IMR-90 (cell line): ENCODE results near the gene PDGFA. TPM values are rescaled to one million over a fixed set of nuclear protein-coding genes. Genes with fewer than 3 reads are reported as not detected.

Experiments used
- ATAC-seq: fragments of 200-7000 bp; cut with Tn5 transposase; 2 replicates; pipeline ENCODE4 v1.9.1; 2020; ENCODE audit warnings: low read depth, mild to moderate bottlenecking, moderate library complexity
- BruUV-seq: library from RNA; stranded (reverse); fragments of 400-500 nt; replicated peaks from 2 replicates; lab custom pipeline; 2021; lab: Mats Ljungman, UMichigan
- CTCF ChIA-PET: fragments of 300-600 bp; formaldehyde crosslinking; extraction: SDS; loops from one replicate; lab custom pipeline; 2021; ENCODE audit warnings: antibody characterized with exemption; lab: Yijun Ruan, JAX
- POLR2A ChIA-PET: fragments of 300-600 bp; sonication (Branson Sonifier 250); formaldehyde crosslinking; loops from one replicate; lab custom pipeline; 2022; ENCODE audit warnings: antibody characterized with exemption; ENCODE audit not compliant: unreplicated experiment; lab: Charles Lee
- DNase-seq: peaks from one replicate; pipeline ENCODE4 v3.0.0; 2013
- H2AFZ ChIP-seq: replicated peaks from 2 replicates; pipeline ENCODE3; 2013; ENCODE audit warnings: low read length, mild to moderate bottlenecking; ENCODE audit not compliant: poor library complexity
- H2AK5ac ChIP-seq: 2 replicates; pipeline ENCODE4 v1.6.1; 2013; ENCODE audit warnings: low read depth, low read length, inconsistent platforms
- H2AK9ac ChIP-seq: replicated peaks from 2 replicates; pipeline ENCODE3; 2013; ENCODE audit warnings: mild to moderate bottlenecking, low read depth, low read length, moderate library complexity; ENCODE audit not compliant: poor library complexity
- H2BK120ac ChIP-seq: 2 replicates; pipeline ENCODE4 v1.6.1; 2013; ENCODE audit warnings: low read depth, low read length, inconsistent platforms
- H2BK15ac ChIP-seq: 3 replicates; pipeline ENCODE4 v1.6.1; 2013; ENCODE audit warnings: low read depth, low read length, inconsistent platforms
- H2BK20ac ChIP-seq: 2 replicates; pipeline ENCODE4 v1.6.1; 2013; ENCODE audit warnings: low read depth, mild to moderate bottlenecking, inconsistent platforms, low read length, moderate library complexity
- H2BK5ac ChIP-seq: 2 replicates; pipeline ENCODE4 v1.6.1; 2013; ENCODE audit warnings: mild to moderate bottlenecking, low read depth, low read length, inconsistent platforms; ENCODE audit not compliant: poor library complexity, severe bottlenecking
- H3K14ac ChIP-seq: replicated peaks from 2 replicates; pipeline ENCODE4 v1.6.1; 2013; ENCODE audit warnings: low read depth, low read length, inconsistent platforms
- H3K18ac ChIP-seq: 2 replicates; pipeline ENCODE4 v1.6.1; 2013; ENCODE audit warnings: low read depth, low read length, control low read depth
- H3K23ac ChIP-seq: 2 replicates; pipeline ENCODE4 v1.6.1; 2013; ENCODE audit warnings: low read depth, low read length, inconsistent platforms
- H3K27ac ChIP-seq: 2 replicates; pipeline ENCODE4 v1.5.1; 2013; ENCODE audit warnings: mild to moderate bottlenecking, control low read depth, low read length; ENCODE audit not compliant: insufficient read depth
- H3K27me3 ChIP-seq: 2 replicates; pipeline ENCODE4 v1.6.1; 2013; ENCODE audit warnings: low read length; ENCODE audit not compliant: control insufficient read depth, insufficient read depth
- H3K36me3 ChIP-seq: 2 replicates; pipeline ENCODE4 v1.6.1; 2013; ENCODE audit warnings: low read length, mixed read lengths; ENCODE audit not compliant: control insufficient read depth, insufficient read depth
- H3K4ac ChIP-seq: 2 replicates; pipeline ENCODE4 v1.6.1; 2013; ENCODE audit warnings: low read depth, low read length, inconsistent platforms
- H3K4me1 ChIP-seq: 2 replicates; pipeline ENCODE4 v1.6.1; 2013; ENCODE audit warnings: low read length, mixed read lengths; ENCODE audit not compliant: control insufficient read depth, insufficient read depth
- H3K4me2 ChIP-seq: 2 replicates; pipeline ENCODE4 v1.6.1; 2013; ENCODE audit warnings: low read depth, mild to moderate bottlenecking, control low read depth, low read length, moderate library complexity
- H3K4me3 ChIP-seq: 2 replicates; pipeline ENCODE4 v1.5.1; 2013; ENCODE audit warnings: low read depth, mild to moderate bottlenecking, control low read depth, low read length, moderate library complexity; ENCODE audit not compliant: insufficient read depth
- H3K56ac ChIP-seq: 2 replicates; pipeline ENCODE4 v1.6.1; 2013; ENCODE audit warnings: low read length, inconsistent platforms; ENCODE audit not compliant: insufficient read depth; ENCODE audit errors: extremely low read depth
- H3K79me1 ChIP-seq, 2 experiments: 2 replicates each; pipeline ENCODE4 v1.6.1; 2013; ENCODE audit warnings: low read length in 2 of 2, inconsistent platforms in 1 of 2, low read depth in 1 of 2
- H3K9ac ChIP-seq: 2 replicates; pipeline ENCODE4 v1.6.1; 2013; ENCODE audit warnings: low read depth, low read length, control low read depth
- H3K9me1 ChIP-seq: 2 replicates; pipeline ENCODE4 v1.6.1; 2013; ENCODE audit warnings: low read length, inconsistent platforms; ENCODE audit not compliant: insufficient read depth
- H3K9me3 ChIP-seq: 2 replicates; pipeline ENCODE4 v1.6.1; 2013; ENCODE audit warnings: low read length; ENCODE audit not compliant: control insufficient read depth, insufficient read depth
- H4K20me1 ChIP-seq: 2 replicates; pipeline ENCODE4 v1.6.1; 2013; ENCODE audit warnings: low read length, inconsistent platforms; ENCODE audit not compliant: insufficient read depth
- H4K5ac ChIP-seq: 2 replicates; pipeline ENCODE4 v1.6.1; 2013; ENCODE audit warnings: mild to moderate bottlenecking, low read depth, low read length, control low read depth
- H4K8ac ChIP-seq, 2 experiments: 2 replicates each; pipeline ENCODE4 v1.6.1; 2013; ENCODE audit warnings: low read depth in 2 of 2, low read length in 2 of 2, control low read depth in 1 of 2, inconsistent platforms in 1 of 2
- H4K91ac ChIP-seq: 2 replicates; pipeline ENCODE4 v1.6.1; 2013; ENCODE audit warnings: low read depth, low read length, inconsistent platforms; ENCODE audit not compliant: insufficient read depth
- BHLHE40 ChIP-seq: fragments of 150-350 bp; IDR thresholded peaks from 2 replicates; pipeline ENCODE4 v1.6.1; 2016; ENCODE audit warnings: mild to moderate bottlenecking, low read depth, low read length
- CEBPB ChIP-seq: IDR thresholded peaks from 2 replicates; pipeline ENCODE4 v1.6.1; 2012; ENCODE audit warnings: low read depth, low read length, improper control_type of control experiment
- CHD1 ChIP-seq: IDR thresholded peaks from 2 replicates; pipeline ENCODE4 v1.6.1; 2012; ENCODE audit warnings: low read depth, low read length, improper control_type of control experiment
- MXI1 ChIP-seq: IDR thresholded peaks from 2 replicates; pipeline ENCODE4 v1.6.1; 2012; ENCODE audit warnings: low read depth, mild to moderate bottlenecking, low read length, moderate library complexity, borderline replicate concordance
- POLR2A ChIP-seq: IDR thresholded peaks from 2 replicates; pipeline ENCODE4 v1.6.1; 2012; ENCODE audit warnings: mild to moderate bottlenecking, low read depth, low read length
- RFX5 ChIP-seq: IDR thresholded peaks from 2 replicates; pipeline ENCODE4 v1.8.0; 2012; ENCODE audit warnings: low read depth, mild to moderate bottlenecking, low read length, moderate library complexity
- SMC3 ChIP-seq: fragments of 150-350 bp; IDR thresholded peaks from 2 replicates; pipeline ENCODE4 v1.6.1; 2016; ENCODE audit warnings: low read depth, mild to moderate bottlenecking, antibody characterized with exemption, low read length, moderate library complexity
- WGBS, 2 experiments: methylation state at CpG; one replicate each; pipeline versions ENCODE4 v1.1.5 to v1.1.7; 2013; ENCODE audit warnings: missing lambda C conversion rate in 2 of 2; ENCODE audit not compliant: insufficient read length in 1 of 2; ENCODE audit errors: extremely low coverage in 2 of 2; 5-methylcytosine and 5-hydroxymethylcytosine counted together
- dilution Hi-C: fragments of 300-500 bp; cut with HindIII; formaldehyde crosslinking; loops from one replicate; pipeline ENCODE4 v1.14.3; 2018; ENCODE audit warnings: low sequenced_read_pairs; ENCODE audit not compliant: unreplicated experiment
- in situ Hi-C: fragments of 300-500 bp; cut with MboI; formaldehyde crosslinking; loops from 3 replicates; pipeline ENCODE4 v1.14.3; 2019; ENCODE audit warnings: low sequenced_read_pairs, inconsistent platforms, mixed read lengths
- intact Hi-C: fragments of 100-400 bp; cut with micrococcal nuclease; formaldehyde crosslinking; loops from 2 replicates; pipeline ENCODE4 v1.10.0; 2022
- polyA plus RNA-seq, 3 experiments: library from polyadenylated mRNA; depleted of rRNA; stranded (reverse); fragments of >200 nt; gene quantifications; 2 replicates each; pipeline ENCODE4 v1.2.3, GENCODE V29; 2012; ENCODE audit warnings: low replicate concordance in 1 of 3
- total RNA-seq: library from RNA; depleted of rRNA; stranded (reverse); fragments of >200 nt; gene quantifications from 2 replicates; pipeline ENCODE4 v1.2.3, GENCODE V29; 2012
- TF ChIP-seq, protein P1 (sequence below): fragments of 150-350 bp; IDR thresholded peaks from 2 replicates; pipeline ENCODE4 v1.6.1; 2017; ENCODE audit warnings: mild to moderate bottlenecking, antibody characterized with exemption, low read length, low read depth

Gene PDGFA
- total and polyA plus RNA-seq, 2 of the 4 experiments (the other 2 are of a cell fraction): 3.3 to 3.8 TPM

DNA sequence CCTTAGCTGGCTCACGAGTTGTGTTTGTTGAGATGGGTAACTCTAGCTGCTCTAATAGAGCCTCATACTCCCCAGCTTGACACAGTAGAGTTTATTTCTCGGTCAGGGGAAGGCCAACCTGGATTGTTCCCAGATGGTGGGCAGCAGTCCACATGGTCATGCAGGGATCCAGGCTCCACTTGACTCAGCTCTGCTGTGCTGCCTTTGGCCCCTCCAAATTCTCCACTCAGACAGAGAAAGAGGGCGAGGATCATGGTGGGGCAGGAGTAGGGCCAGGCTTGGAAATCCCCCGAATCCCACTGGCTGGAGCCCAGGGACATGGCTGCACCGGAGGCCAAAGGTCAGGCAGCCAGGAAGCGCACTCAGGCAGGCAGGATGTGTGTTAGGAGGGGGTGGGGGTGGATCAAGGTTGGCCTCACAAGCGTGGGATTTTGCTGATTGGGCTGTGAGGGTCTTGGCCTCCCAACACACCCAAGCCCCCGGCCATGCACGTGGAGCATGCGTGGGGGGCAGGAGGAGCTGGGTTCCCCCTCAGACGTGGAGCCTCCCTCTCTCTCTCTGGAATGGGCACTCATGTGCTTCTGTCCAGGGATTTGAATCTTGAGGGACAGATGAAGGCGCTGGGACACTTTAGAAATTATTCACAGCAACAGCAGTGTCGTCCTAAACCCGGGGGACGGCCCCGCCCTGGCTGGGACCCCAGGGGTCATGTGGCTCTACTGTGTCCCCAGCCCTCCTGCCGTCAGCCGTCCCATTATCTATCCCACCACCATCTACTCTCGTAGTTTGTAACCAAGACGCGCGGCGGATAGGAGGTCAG, 44.8 kb downstream of the PDGFA start:
- peaks cover 16% of the 10 kb centered on the region for H3K4me1 ChIP-seq
- DNase-seq (no peak), ATAC-seq (no peak)
- no peak overlapping the region for H3K18ac ChIP-seq
- no peak overlapping the region for H3K27ac ChIP-seq
- in situ Hi-C loops: no loop called here
- H4K5ac ChIP-seq: no peak overlapping the region
- peaks cover 8% of the 10 kb centered on the region for H3K27me3 ChIP-seq
- no peak overlapping the region for H2BK20ac ChIP-seq
- H3K9me1 ChIP-seq: 0 out of 2 replicates have a peak, but pooled peaks cover 5% of the 10 kb centered on the region
- BruUV-seq: no TSS peak
- H2AFZ ChIP-seq: no peak overlapping the region
- intact Hi-C loops: no loop called here
- no peak overlapping the region for H2BK120ac ChIP-seq
- no peak overlapping the region for H3K23ac ChIP-seq
- peaks cover 5% of the 10 kb centered on the region for H3K9me3 ChIP-seq
- H3K79me1 ChIP-seq: no peaks in the 10 kb centered on the region
- no peak overlapping the region for H3K4me3 ChIP-seq
- H4K20me1 ChIP-seq: no peaks in the 10 kb centered on the region
- no peak overlapping the region for H3K4me2 ChIP-seq
- no peak overlapping the region for H2BK5ac ChIP-seq
- H2BK15ac ChIP-seq: no peak overlapping the region
- no peak overlapping the region for H4K91ac ChIP-seq
- no peak overlapping the region for H3K4ac ChIP-seq
- no peak overlapping the region for H4K8ac ChIP-seq
- dilution Hi-C loops: no loop called here
- H3K14ac ChIP-seq: no peak overlapping the region
- H2AK9ac ChIP-seq: no peak overlapping the region
- TF ChIP-seq SMC3: no peak
- no peak for TF ChIP-seq BHLHE40
- TF ChIP-seq CEBPB: no peak
- TF ChIP-seq POLR2A: no peak
- TF ChIP-seq MXI1: no peak
- no peak for TF ChIP-seq CHD1
- TF ChIP-seq, protein P1, sequence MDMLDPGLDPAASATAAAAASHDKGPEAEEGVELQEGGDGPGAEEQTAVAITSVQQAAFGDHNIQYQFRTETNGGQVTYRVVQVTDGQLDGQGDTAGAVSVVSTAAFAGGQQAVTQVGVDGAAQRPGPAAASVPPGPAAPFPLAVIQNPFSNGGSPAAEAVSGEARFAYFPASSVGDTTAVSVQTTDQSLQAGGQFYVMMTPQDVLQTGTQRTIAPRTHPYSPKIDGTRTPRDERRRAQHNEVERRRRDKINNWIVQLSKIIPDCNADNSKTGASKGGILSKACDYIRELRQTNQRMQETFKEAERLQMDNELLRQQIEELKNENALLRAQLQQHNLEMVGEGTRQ: no peak
- no peak for TF ChIP-seq RFX5
- CTCF ChIA-PET: no interaction called here
- no peak overlapping the region for H3K9ac ChIP-seq
- no peak overlapping the region for H3K56ac ChIP-seq
- WGBS, 2 experiments: 83% methylated on average over 7 of the region's 23 CpGs; no CpG with 5 or more reads in 1 of the 2 experiments
- no peaks in the 10 kb centered on the region for H3K36me3 ChIP-seq
- POLR2A ChIA-PET: no interaction called here
- no peak overlapping the region for H2AK5ac ChIP-seq
